ENCODE results near the gene WWP2.

The WWP2 gene

GRCh38 chr16:69928856-69929400 lies 166.8 kb downstream of the WWP2 start:
- Histone ChIP-seq H3K4me1 (ENCODE audit: control insufficient read depth, insufficient read depth, low read length) (peaks cover 8% of the 10 kb centered on the region), H3K27me3 (ENCODE audit: control insufficient read depth in 1 of 2, insufficient read depth in 2 of 2, low read length in 2 of 2) (no peaks in the 10 kb centered on the region), H3K36me3 (ENCODE audit: control insufficient read depth in 2 of 2, insufficient read depth in 2 of 2, low read length in 2 of 2) (peaks cover 3 to 23% of the 10 kb centered on the region in 2 donors), H3K27ac (ENCODE audit: low read length) (no peak overlapping the region), H3K9ac (ENCODE audit: low read length in 2 of 2) (no peak overlapping the region), H3K4me3 (ENCODE audit: low read length in 2 of 2) (no peak overlapping the region), H3K9me3 (ENCODE audit: control insufficient read depth in 2 of 2, low read length in 2 of 2) (no peaks in the 10 kb centered on the region)

DNA sequence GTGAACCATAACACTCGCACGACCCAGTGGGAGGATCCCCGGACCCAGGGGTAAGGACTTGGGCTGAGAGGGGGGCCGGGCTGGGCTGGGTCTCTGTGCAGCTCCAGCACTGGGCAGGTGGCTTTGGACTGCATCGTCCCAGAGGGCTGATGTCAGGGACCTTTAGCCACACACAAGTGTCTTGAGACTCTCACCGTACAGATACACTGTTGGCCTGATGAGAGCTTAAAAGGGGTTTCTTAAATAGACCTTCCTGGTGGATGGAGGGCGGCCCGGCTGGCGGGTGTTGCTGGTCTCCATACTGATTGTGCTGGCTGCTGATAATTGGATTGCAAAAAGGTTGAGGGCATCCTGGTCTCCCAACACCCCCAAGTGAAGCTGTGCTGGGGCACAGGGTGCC lies 167.3 kb downstream of the WWP2 start:
- Histone ChIP-seq H3K4me1 (ENCODE audit: control insufficient read depth, insufficient read depth, low read length) (peaks cover 8% of the 10 kb centered on the region), H3K4me3 (ENCODE audit: low read length in 2 of 2) (no peak overlapping the region), H3K27ac (ENCODE audit: low read length) (no peak overlapping the region), H3K27me3 (ENCODE audit: control insufficient read depth in 1 of 2, insufficient read depth in 2 of 2, low read length in 2 of 2) (no peaks in the 10 kb centered on the region), H3K36me3 (ENCODE audit: control insufficient read depth in 2 of 2, insufficient read depth in 2 of 2, low read length in 2 of 2) (peaks cover 4 to 28% of the 10 kb centered on the region in 2 donors), H3K9ac (ENCODE audit: low read length in 2 of 2) (no peak overlapping the region), H3K9me3 (ENCODE audit: control insufficient read depth in 2 of 2, low read length in 2 of 2) (no peaks in the 10 kb centered on the region)

DNA sequence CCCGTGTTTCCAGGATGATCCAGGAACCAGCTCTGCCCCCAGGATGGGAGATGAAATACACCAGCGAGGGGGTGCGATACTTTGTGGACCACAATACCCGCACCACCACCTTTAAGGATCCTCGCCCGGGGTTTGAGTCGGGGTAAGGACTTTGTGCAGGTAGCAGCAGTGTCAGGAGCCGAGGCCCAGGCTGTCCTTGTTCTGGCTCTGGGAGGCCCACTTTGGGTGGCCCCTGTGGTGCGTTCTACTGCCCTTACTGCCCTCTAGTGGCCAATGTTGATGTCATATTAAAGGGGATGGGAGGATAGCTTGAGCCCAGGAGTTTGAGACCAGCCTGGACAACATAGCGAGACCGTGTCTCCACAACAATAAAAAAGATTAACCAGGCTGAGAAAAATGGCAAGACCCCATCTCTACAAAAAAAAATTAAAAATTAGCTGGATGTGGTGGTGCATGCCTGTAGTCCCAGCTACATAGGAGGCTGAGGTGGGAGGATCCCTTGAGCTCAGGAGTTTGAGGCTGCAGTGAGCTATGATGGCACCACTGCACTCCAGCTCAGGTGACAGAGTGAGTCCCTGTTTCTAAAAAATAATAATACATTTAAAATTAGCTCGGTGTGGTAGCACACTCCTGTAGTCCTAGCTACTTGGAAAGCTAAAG lies 168.1 kb downstream of the WWP2 start:
- Histone ChIP-seq H3K27me3 (ENCODE audit: control insufficient read depth in 1 of 2, insufficient read depth in 2 of 2, low read length in 2 of 2) (no peaks in the 10 kb centered on the region), H3K4me1 (ENCODE audit: control insufficient read depth, insufficient read depth, low read length) (peaks cover 8% of the 10 kb centered on the region), H3K27ac (ENCODE audit: low read length) (no peak overlapping the region), H3K36me3 (ENCODE audit: control insufficient read depth in 2 of 2, insufficient read depth in 2 of 2, low read length in 2 of 2) (peaks cover 7 to 31% of the 10 kb centered on the region in 2 donors), H3K9me3 (ENCODE audit: control insufficient read depth in 2 of 2, low read length in 2 of 2) (no peaks in the 10 kb centered on the region), H3K4me3 (ENCODE audit: low read length in 2 of 2) (no peak overlapping the region), H3K9ac (ENCODE audit: low read length in 2 of 2) (no peak overlapping the region)

DNA sequence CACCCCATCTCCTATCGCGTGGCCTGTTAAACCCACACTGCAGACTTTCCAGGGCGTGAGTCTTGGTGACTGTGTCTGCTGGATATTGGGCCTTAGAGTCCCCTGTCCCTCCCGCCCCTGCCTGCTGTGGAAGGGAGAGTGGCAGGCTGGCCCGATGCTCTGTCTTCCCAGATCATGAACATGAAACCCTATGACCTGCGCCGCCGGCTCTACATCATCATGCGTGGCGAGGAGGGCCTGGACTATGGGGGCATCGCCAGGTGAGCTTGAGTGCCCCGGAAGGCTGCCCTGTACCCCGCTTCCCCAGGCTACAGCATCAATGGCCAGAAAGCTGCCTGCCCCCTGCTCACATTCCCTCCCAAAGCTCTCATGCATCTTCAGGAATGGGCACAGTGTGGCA lies 169.5 kb downstream of the WWP2 start:
- H3K27ac ChIP-seq (ENCODE audit: low read length), result no peak overlapping the region
- peaks cover 6% of the 10 kb centered on the region for H3K4me1 ChIP-seq (ENCODE audit: control insufficient read depth, insufficient read depth, low read length)
- no peaks in the 10 kb centered on the region for H3K9me3 ChIP-seq (ENCODE audit: control insufficient read depth in 2 of 2, low read length in 2 of 2)
- no peak overlapping the region for H3K4me3 ChIP-seq (ENCODE audit: low read length in 2 of 2)
- no peaks in the 10 kb centered on the region for H3K27me3 ChIP-seq (ENCODE audit: control insufficient read depth in 1 of 2, insufficient read depth in 2 of 2, low read length in 2 of 2)
- no peak overlapping the region for H3K9ac ChIP-seq (ENCODE audit: low read length in 2 of 2)
- H3K36me3 ChIP-seq (ENCODE audit: control insufficient read depth in 2 of 2, insufficient read depth in 2 of 2, low read length in 2 of 2), result peaks cover 13 to 41% of the 10 kb centered on the region in 2 donors

- Histone ChIP-seq H3K9ac (ENCODE audit: low read length in 2 of 2) (no peak overlapping the region), H3K9me3 (ENCODE audit: control insufficient read depth in 2 of 2, low read length in 2 of 2) (no peaks in the 10 kb centered on the region), H3K36me3 (ENCODE audit: control insufficient read depth in 2 of 2, insufficient read depth in 2 of 2, low read length in 2 of 2) (peaks cover 19 to 47% of the 10 kb centered on the region in 2 donors), H3K27ac (ENCODE audit: low read length) (no peak overlapping the region), H3K4me3 (ENCODE audit: low read length in 2 of 2) (no peak overlapping the region), H3K27me3 (ENCODE audit: control insufficient read depth in 1 of 2, insufficient read depth in 2 of 2, low read length in 2 of 2) (no peaks in the 10 kb centered on the region), H3K4me1 (ENCODE audit: control insufficient read depth, insufficient read depth, low read length) (peaks cover 4% of the 10 kb centered on the region)
Measured at GRCh38 chr16:69932228-69932627, 170.1 kb downstream of the WWP2 start.

GRCh38 chr16:69932691-69933392 lies 170.7 kb downstream of the WWP2 start:
- Histone ChIP-seq H3K9me3 (ENCODE audit: control insufficient read depth in 2 of 2, low read length in 2 of 2) (no peaks in the 10 kb centered on the region), H3K4me3 (ENCODE audit: low read length in 2 of 2) (no peak overlapping the region), H3K27ac (ENCODE audit: low read length) (no peak overlapping the region), H3K36me3 (ENCODE audit: control insufficient read depth in 2 of 2, insufficient read depth in 2 of 2, low read length in 2 of 2) (peaks cover 24 to 52% of the 10 kb centered on the region in 2 donors), H3K4me1 (ENCODE audit: control insufficient read depth, insufficient read depth, low read length) (peaks cover 4% of the 10 kb centered on the region), H3K9ac (ENCODE audit: low read length in 2 of 2) (no peak overlapping the region), H3K27me3 (ENCODE audit: control insufficient read depth in 1 of 2, insufficient read depth in 2 of 2, low read length in 2 of 2) (no peaks in the 10 kb centered on the region)

GRCh38 chr16:69934044-69934443 lies 171.9 kb downstream of the WWP2 start:
- Histone ChIP-seq H3K36me3 (ENCODE audit: control insufficient read depth in 2 of 2, insufficient read depth in 2 of 2, low read length in 2 of 2) (peaks cover 24 to 57% of the 10 kb centered on the region in 2 donors), H3K4me3 (ENCODE audit: low read length in 2 of 2) (no peak overlapping the region), H3K4me1 (ENCODE audit: control insufficient read depth, insufficient read depth, low read length) (peaks cover 4% of the 10 kb centered on the region), H3K9me3 (ENCODE audit: control insufficient read depth in 2 of 2, low read length in 2 of 2) (no peaks in the 10 kb centered on the region), H3K9ac (ENCODE audit: low read length in 2 of 2) (no peak overlapping the region), H3K27ac (ENCODE audit: low read length) (no peak overlapping the region), H3K27me3 (ENCODE audit: control insufficient read depth in 1 of 2, insufficient read depth in 2 of 2, low read length in 2 of 2) (no peaks in the 10 kb centered on the region)

GRCh38 chr16:69934751-69935150 lies 172.6 kb downstream of the WWP2 start:
- no peaks in the 10 kb centered on the region for H3K27me3 ChIP-seq (ENCODE audit: control insufficient read depth in 1 of 2, insufficient read depth in 2 of 2, low read length in 2 of 2)
- H3K27ac ChIP-seq (ENCODE audit: low read length), result no peak overlapping the region
- H3K4me3 ChIP-seq (ENCODE audit: low read length in 2 of 2), result no peak overlapping the region
- H3K9ac ChIP-seq (ENCODE audit: low read length in 2 of 2), result no peak overlapping the region
- H3K4me1 ChIP-seq (ENCODE audit: control insufficient read depth, insufficient read depth, low read length), result peaks cover 4% of the 10 kb centered on the region
- no peaks in the 10 kb centered on the region for H3K9me3 ChIP-seq (ENCODE audit: control insufficient read depth in 2 of 2, low read length in 2 of 2)
- H3K36me3 ChIP-seq (ENCODE audit: control insufficient read depth in 2 of 2, insufficient read depth in 2 of 2, low read length in 2 of 2), result peaks cover 24 to 57% of the 10 kb centered on the region in 2 donors

GRCh38 chr16:69935278-69935711 lies 173.2 kb downstream of the WWP2 start:
- Histone ChIP-seq H3K27ac (ENCODE audit: low read length) (no peak overlapping the region), H3K4me1 (ENCODE audit: control insufficient read depth, insufficient read depth, low read length) (no peaks in the 10 kb centered on the region), H3K4me3 (ENCODE audit: low read length in 2 of 2) (no peak overlapping the region), H3K9me3 (ENCODE audit: control insufficient read depth in 2 of 2, low read length in 2 of 2) (no peaks in the 10 kb centered on the region), H3K36me3 (ENCODE audit: control insufficient read depth in 2 of 2, insufficient read depth in 2 of 2, low read length in 2 of 2) (peaks cover 24 to 55% of the 10 kb centered on the region in 2 donors), H3K9ac (ENCODE audit: low read length in 2 of 2) (no peak overlapping the region), H3K27me3 (ENCODE audit: control insufficient read depth in 1 of 2, insufficient read depth in 2 of 2, low read length in 2 of 2) (no peaks in the 10 kb centered on the region)

DNA sequence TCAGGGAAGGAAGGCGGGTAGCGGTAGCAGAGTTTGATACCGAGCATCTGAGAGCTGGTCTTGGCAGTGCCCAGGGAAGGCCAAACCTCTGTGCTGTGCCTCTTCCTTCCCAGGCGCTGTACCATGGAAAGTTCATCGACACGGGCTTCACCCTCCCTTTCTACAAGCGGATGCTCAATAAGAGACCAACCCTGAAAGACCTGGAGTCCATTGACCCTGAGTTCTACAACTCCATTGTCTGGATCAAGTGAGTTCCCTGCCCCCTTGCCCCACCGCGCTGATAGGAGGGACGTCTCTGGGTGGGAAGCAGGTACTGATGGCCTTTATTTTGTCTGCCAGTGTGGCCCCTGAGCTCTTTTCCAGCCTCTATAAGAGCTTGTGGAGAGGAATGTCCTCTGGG lies 173.6 kb downstream of the WWP2 start:
- no peaks in the 10 kb centered on the region for H3K9me3 ChIP-seq (ENCODE audit: control insufficient read depth in 2 of 2, low read length in 2 of 2)
- peaks cover 24 to 55% of the 10 kb centered on the region in 2 donors for H3K36me3 ChIP-seq (ENCODE audit: control insufficient read depth in 2 of 2, insufficient read depth in 2 of 2, low read length in 2 of 2)
- H3K4me3 ChIP-seq (ENCODE audit: low read length in 2 of 2), result no peak overlapping the region
- H3K27me3 ChIP-seq (ENCODE audit: control insufficient read depth in 1 of 2, insufficient read depth in 2 of 2, low read length in 2 of 2), result no peaks in the 10 kb centered on the region
- H3K4me1 ChIP-seq (ENCODE audit: control insufficient read depth, insufficient read depth, low read length), result no peaks in the 10 kb centered on the region
- H3K27ac ChIP-seq (ENCODE audit: low read length), result no peak overlapping the region
- H3K9ac ChIP-seq (ENCODE audit: low read length in 2 of 2), result no peak overlapping the region

- Histone ChIP-seq H3K9ac (ENCODE audit: low read length in 2 of 2) (no peak overlapping the region), H3K36me3 (ENCODE audit: control insufficient read depth in 2 of 2, insufficient read depth in 2 of 2, low read length in 2 of 2) (peaks cover 24 to 55% of the 10 kb centered on the region in 2 donors), H3K4me1 (ENCODE audit: control insufficient read depth, insufficient read depth, low read length) (no peaks in the 10 kb centered on the region), H3K9me3 (ENCODE audit: control insufficient read depth in 2 of 2, low read length in 2 of 2) (no peaks in the 10 kb centered on the region), H3K27ac (ENCODE audit: low read length) (no peak overlapping the region), H3K27me3 (ENCODE audit: control insufficient read depth in 1 of 2, insufficient read depth in 2 of 2, low read length in 2 of 2) (no peaks in the 10 kb centered on the region), H3K4me3 (ENCODE audit: low read length in 2 of 2) (no peak overlapping the region)
Measured at GRCh38 chr16:69936252-69936651, 174.1 kb downstream of the WWP2 start.

Measured in stomach smooth muscle (tissue), 2 donors.